Liver (tissue), 9 donors: ENCODE data around the gene AFTPH. TPM values are rescaled to one million over a fixed set of nuclear protein-coding genes. Genes with fewer than 3 reads are reported as not detected.

Experiments used
- DNase-seq: peaks from one replicate; pipeline ENCODE4 v3.0.0-alpha.2; 2017; ENCODE audit warnings: low spot score
- H3K27ac ChIP-seq, 2 donors: one replicate each; pipeline ENCODE4 v1.7.0; 2013; ENCODE audit warnings: inconsistent platforms in 2 of 2, low read length in 2 of 2, control low read depth in 1 of 2, low read depth in 1 of 2, mild to moderate bottlenecking in 1 of 2
- H3K27me3 ChIP-seq, 4 donors: one replicate each; pipeline versions ENCODE4 v1.6.1 to v1.7.0; 2013; ENCODE audit warnings: low read length in 3 of 4, inconsistent platforms in 1 of 4, mild to moderate bottlenecking in 1 of 4, moderate library complexity in 1 of 4; ENCODE audit not compliant: control insufficient read depth in 4 of 4, insufficient read depth in 4 of 4
- H3K36me3 ChIP-seq, 4 donors: one replicate each; pipeline versions ENCODE4 v1.6.1 to v1.7.0; 2013; ENCODE audit warnings: low read length in 3 of 4, mild to moderate bottlenecking in 3 of 4, low read depth in 1 of 4, moderate library complexity in 1 of 4; ENCODE audit not compliant: control insufficient read depth in 4 of 4, insufficient read depth in 3 of 4
- H3K4me1 ChIP-seq, 4 donors: one replicate each; pipeline versions ENCODE4 v1.6.1 to v1.7.0; 2013; ENCODE audit warnings: low read length in 3 of 4, mild to moderate bottlenecking in 3 of 4, moderate library complexity in 1 of 4; ENCODE audit not compliant: control insufficient read depth in 4 of 4, insufficient read depth in 4 of 4
- H3K4me3 ChIP-seq, 3 donors: one replicate each; pipeline versions ENCODE4 v1.6.1 to v1.7.0; 2013; ENCODE audit warnings: low read length in 3 of 3, control low read depth in 1 of 3, low read depth in 1 of 3, mild to moderate bottlenecking in 1 of 3
- H3K9ac ChIP-seq, 2 donors: one replicate each; pipeline ENCODE4 v1.7.0; 2013; ENCODE audit warnings: low read length in 2 of 2, mild to moderate bottlenecking in 2 of 2, moderate library complexity in 2 of 2, control low read depth in 1 of 2, low read depth in 1 of 2
- H3K9me3 ChIP-seq, 4 donors: one replicate each; pipeline versions ENCODE4 v1.6.1 to v1.7.0; 2013; ENCODE audit warnings: low read length in 3 of 4; ENCODE audit not compliant: control insufficient read depth in 4 of 4
- EGR1 ChIP-seq, 2 donors: IDR thresholded peaks; 2 replicates each; pipeline ENCODE4 v1.6.1; 2016 to 2018; ENCODE audit warnings: antibody characterized with exemption in 2 of 2, low read depth in 2 of 2
- FOXA1 ChIP-seq: IDR thresholded peaks from 2 replicates; pipeline ENCODE4 v1.6.1; 2016; ENCODE audit warnings: antibody characterized with exemption
- FOXA2 ChIP-seq: IDR thresholded peaks from 2 replicates; pipeline ENCODE4 v1.6.1; 2016; ENCODE audit warnings: antibody characterized with exemption
- HNF4A ChIP-seq, 2 donors: conservative IDR thresholded peaks; 2 replicates each; pipeline ENCODE4 v1.6.1; 2016; ENCODE audit warnings: antibody characterized with exemption in 2 of 2, mild to moderate bottlenecking in 2 of 2
- HNF4G ChIP-seq: IDR thresholded peaks from 2 replicates; pipeline ENCODE4 v1.6.1; 2016; ENCODE audit warnings: antibody characterized with exemption
- JUND ChIP-seq, 2 donors: IDR thresholded peaks; 2 replicates each; pipeline ENCODE4 v1.6.1; 2016; ENCODE audit warnings: antibody characterized with exemption in 2 of 2
- NR2F2 ChIP-seq: IDR thresholded peaks from 2 replicates; pipeline ENCODE4 v1.6.1; 2016; ENCODE audit warnings: antibody characterized with exemption
- RAD21 ChIP-seq, 2 donors: IDR thresholded peaks; 2 replicates each; pipeline ENCODE4 v1.6.1; 2016; ENCODE audit warnings: antibody characterized with exemption in 2 of 2, mild to moderate bottlenecking in 2 of 2
- REST ChIP-seq: IDR thresholded peaks from 2 replicates; pipeline ENCODE4 v1.6.1; 2016; ENCODE audit warnings: antibody characterized with exemption, mild to moderate bottlenecking
- RXRA ChIP-seq, 2 donors: IDR thresholded peaks; 2 replicates each; pipeline ENCODE4 v1.6.1; 2017 to 2018; ENCODE audit warnings: antibody characterized with exemption in 2 of 2, mild to moderate bottlenecking in 1 of 2
- SP1 ChIP-seq: IDR thresholded peaks from 2 replicates; pipeline ENCODE4 v1.6.1; 2018; ENCODE audit warnings: antibody characterized with exemption, mild to moderate bottlenecking
- TAF1 ChIP-seq: conservative IDR thresholded peaks from 2 replicates; pipeline ENCODE4 v1.6.1; 2016; ENCODE audit warnings: antibody characterized with exemption, mild to moderate bottlenecking
- YY1 ChIP-seq: IDR thresholded peaks from 2 replicates; pipeline ENCODE4 v1.6.1; 2016; ENCODE audit warnings: antibody characterized with exemption, mild to moderate bottlenecking
- WGBS: extraction: QIAGEN DNeasy Blood & Tissue Kit; methylation state at CpG from one replicate; pipeline ENCODE4 v1.1.7; 2013; 5-methylcytosine and 5-hydroxymethylcytosine counted together
- polyA plus RNA-seq, 2 donors: library from polyadenylated mRNA; stranded (reverse) in 1 of 2; unstranded in 1 of 2; fragments of 200-250 nt in 1 of 2; fragments of >200 nt in 1 of 2; fragmentation: Nextera tagmentation in 1 of 2; extraction: Ambion mirVana in 1 of 2; gene quantifications; one replicate each; pipeline versions ENCODE4 v1.2.1 to v1.2.3, GENCODE V29; 2013 to 2015
- total RNA-seq, 2 donors: library from RNA; depleted of rRNA; stranded (reverse); fragments of >200 nt; gene quantifications; one replicate each; pipeline ENCODE4 v1.2.3, GENCODE V29; 2014
- TF ChIP-seq, protein P1 (sequence below): IDR thresholded peaks from 2 replicates; pipeline ENCODE4 v1.6.1; 2016; ENCODE audit warnings: antibody characterized with exemption
- TF ChIP-seq, protein P2 (sequence below): IDR thresholded peaks from 2 replicates; pipeline ENCODE4 v1.6.1; 2016; ENCODE audit warnings: antibody characterized with exemption
- TF ChIP-seq, protein P3 (sequence below): IDR thresholded peaks from 2 replicates; pipeline ENCODE4 v1.6.1; 2016; ENCODE audit warnings: antibody characterized with exemption
- donor health status: healthy.
- donor health status: healthy.
- donor health status: healthy.
- donor health status: healthy.
- donor health status: healthy.

AFTPH gene
- total and polyA plus RNA-seq, 4 donors = 10.5 to 27.9 (median 20.6) TPM

GRCh38 chr2:64591188-64591587, 67.1 kb downstream of the AFTPH start:
- Histone ChIP-seq H3K4me3 (no peak overlapping the region), H3K36me3 (peaks cover 0 to 18% (median 9%) of the 10 kb centered on the region in 4 donors), H3K4me1 (peaks cover 0 to 1% (median 0%) of the 10 kb centered on the region in 4 donors), H3K9me3 (no peaks in the 10 kb centered on the region), H3K27me3 (no peaks in the 10 kb centered on the region), H3K27ac (no peak overlapping the region), H3K9ac (no peak overlapping the region)
- no peak for DNase-seq
- 94% methylated on average over 4 of the region's 4 CpGs for WGBS
- TF ChIP-seq HNF4G = no peak

- Histone ChIP-seq H3K36me3 (peaks cover 0 to 16% (median 8%) of the 10 kb centered on the region in 4 donors), H3K27me3 (no peaks in the 10 kb centered on the region), H3K9ac (no peak overlapping the region), H3K27ac (no peak overlapping the region), H3K4me1 (peaks cover 0 to 1% (median 0%) of the 10 kb centered on the region in 4 donors), H3K9me3 (no peaks in the 10 kb centered on the region), H3K4me3 (no peak overlapping the region)
- WGBS = 73% methylated on average over 4 of the region's 4 CpGs
- DNase-seq = no peak
- TF ChIP-seq HNF4A (conservative IDR thresholded peaks at IDR 0.05) (no peak), RXRA (IDR thresholded peaks at IDR 0.05) (no peak), JUND (IDR thresholded peaks at IDR 0.05) (no peak), TAF1 (no peak), SP1 (no peak), REST (no peak), FOXA2 (no peak), HNF4G (no peak), YY1 (no peak), NR2F2 (no peak), RAD21 (IDR thresholded peaks at IDR 0.05) (no peak), EGR1 (IDR thresholded peaks at IDR 0.05; ENCODE audit: low read depth in 2 of 2) (no peak), FOXA1 (no peak)
- TF ChIP-seq, protein P1, sequence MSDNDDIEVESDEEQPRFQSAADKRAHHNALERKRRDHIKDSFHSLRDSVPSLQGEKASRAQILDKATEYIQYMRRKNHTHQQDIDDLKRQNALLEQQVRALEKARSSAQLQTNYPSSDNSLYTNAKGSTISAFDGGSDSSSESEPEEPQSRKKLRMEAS = no peak
- TF ChIP-seq, protein P2, sequence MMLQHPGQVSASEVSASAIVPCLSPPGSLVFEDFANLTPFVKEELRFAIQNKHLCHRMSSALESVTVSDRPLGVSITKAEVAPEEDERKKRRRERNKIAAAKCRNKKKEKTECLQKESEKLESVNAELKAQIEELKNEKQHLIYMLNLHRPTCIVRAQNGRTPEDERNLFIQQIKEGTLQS = no peak
- TF ChIP-seq, protein P3, sequence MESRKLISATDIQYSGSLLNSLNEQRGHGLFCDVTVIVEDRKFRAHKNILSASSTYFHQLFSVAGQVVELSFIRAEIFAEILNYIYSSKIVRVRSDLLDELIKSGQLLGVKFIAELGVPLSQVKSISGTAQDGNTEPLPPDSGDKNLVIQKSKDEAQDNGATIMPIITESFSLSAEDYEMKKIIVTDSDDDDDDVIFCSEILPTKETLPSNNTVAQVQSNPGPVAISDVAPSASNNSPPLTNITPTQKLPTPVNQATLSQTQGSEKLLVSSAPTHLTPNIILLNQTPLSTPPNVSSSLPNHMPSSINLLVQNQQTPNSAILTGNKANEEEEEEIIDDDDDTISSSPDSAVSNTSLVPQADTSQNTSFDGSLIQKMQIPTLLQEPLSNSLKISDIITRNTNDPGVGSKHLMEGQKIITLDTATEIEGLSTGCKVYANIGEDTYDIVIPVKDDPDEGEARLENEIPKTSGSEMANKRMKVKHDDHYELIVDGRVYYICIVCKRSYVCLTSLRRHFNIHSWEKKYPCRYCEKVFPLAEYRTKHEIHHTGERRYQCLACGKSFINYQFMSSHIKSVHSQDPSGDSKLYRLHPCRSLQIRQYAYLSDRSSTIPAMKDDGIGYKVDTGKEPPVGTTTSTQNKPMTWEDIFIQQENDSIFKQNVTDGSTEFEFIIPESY = no peak
Observed at GRCh38 chr2:64593035-64593655, 69.0 kb downstream of the AFTPH start.
